ENCODE data around the gene ENHO. TPM values are rescaled to one million over a fixed set of nuclear protein-coding genes. Genes with fewer than 3 reads are reported as not detected.

Gene ENHO
- total and polyA plus RNA-seq, 8 donors, result 0.26 to 1.9 (median 1.3) TPM

GRCh38 chr9:34553511-34554021, 30.8 kb upstream of the ENHO start:
- H3K27ac ChIP-seq, result no peak overlapping the region
- intact Hi-C loops (cut with DNase I), result no loop called here
- peaks cover 0 to 39% of the 10 kb centered on the region in 2 donors for H3K27me3 ChIP-seq
- no peaks in the 10 kb centered on the region for H3K9me3 ChIP-seq
- H3K4me3 ChIP-seq, result no peak overlapping the region
- ATAC-seq (no peak), DNase-seq (peak in 2 of 4 donors; percentile 31 to 73)
- H3K4me1 ChIP-seq, result no peaks in the 10 kb centered on the region
- TF ChIP-seq, protein P1, sequence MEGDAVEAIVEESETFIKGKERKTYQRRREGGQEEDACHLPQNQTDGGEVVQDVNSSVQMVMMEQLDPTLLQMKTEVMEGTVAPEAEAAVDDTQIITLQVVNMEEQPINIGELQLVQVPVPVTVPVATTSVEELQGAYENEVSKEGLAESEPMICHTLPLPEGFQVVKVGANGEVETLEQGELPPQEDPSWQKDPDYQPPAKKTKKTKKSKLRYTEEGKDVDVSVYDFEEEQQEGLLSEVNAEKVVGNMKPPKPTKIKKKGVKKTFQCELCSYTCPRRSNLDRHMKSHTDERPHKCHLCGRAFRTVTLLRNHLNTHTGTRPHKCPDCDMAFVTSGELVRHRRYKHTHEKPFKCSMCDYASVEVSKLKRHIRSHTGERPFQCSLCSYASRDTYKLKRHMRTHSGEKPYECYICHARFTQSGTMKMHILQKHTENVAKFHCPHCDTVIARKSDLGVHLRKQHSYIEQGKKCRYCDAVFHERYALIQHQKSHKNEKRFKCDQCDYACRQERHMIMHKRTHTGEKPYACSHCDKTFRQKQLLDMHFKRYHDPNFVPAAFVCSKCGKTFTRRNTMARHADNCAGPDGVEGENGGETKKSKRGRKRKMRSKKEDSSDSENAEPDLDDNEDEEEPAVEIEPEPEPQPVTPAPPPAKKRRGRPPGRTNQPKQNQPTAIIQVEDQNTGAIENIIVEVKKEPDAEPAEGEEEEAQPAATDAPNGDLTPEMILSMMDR (IDR thresholded peaks at IDR 0.05), result no peak
- H3K36me3 ChIP-seq, result no peaks in the 10 kb centered on the region

DNA sequence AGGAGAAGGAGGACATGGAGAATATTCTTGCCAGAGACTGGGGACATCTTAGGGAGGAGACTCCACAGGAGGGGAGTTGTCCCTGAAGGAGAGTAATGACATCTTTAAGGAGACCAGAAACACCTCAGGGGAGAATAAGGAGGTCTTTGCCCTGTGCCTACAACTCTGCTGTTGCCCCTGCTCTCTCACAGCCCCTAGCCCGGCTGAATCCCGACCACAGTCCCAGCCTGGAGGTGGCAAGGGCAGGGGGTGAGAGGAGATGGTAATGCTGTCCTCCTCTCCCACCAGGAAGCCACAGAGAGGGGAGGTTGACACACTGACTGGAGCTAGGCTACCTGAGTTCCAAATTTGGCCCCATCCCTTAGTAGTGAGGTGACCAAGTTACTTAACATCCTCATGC, 30.2 kb upstream of the ENHO start:
- H3K27ac ChIP-seq, result no peak overlapping the region
- ATAC-seq (no peak), DNase-seq (peak in 2 of 4 donors; percentile 7 to 38)
- no peaks in the 10 kb centered on the region for H3K36me3 ChIP-seq
- H3K4me3 ChIP-seq, result no peak overlapping the region
- peaks cover 0 to 39% of the 10 kb centered on the region in 2 donors for H3K27me3 ChIP-seq
- no peaks in the 10 kb centered on the region for H3K4me1 ChIP-seq
- TF ChIP-seq, protein P1 (IDR thresholded peaks at IDR 0.05), result no peak
- intact Hi-C loops (cut with DNase I), result no loop called here
- H3K9me3 ChIP-seq, result no peaks in the 10 kb centered on the region

- TF ChIP-seq, protein P1 (IDR thresholded peaks at IDR 0.05), result no peak
- H3K4me1 ChIP-seq, result no peaks in the 10 kb centered on the region
- intact Hi-C loops (cut with DNase I), result no loop called here
- no peak overlapping the region for H3K27ac ChIP-seq
- H3K27me3 ChIP-seq, result peaks cover 0 to 39% of the 10 kb centered on the region in 2 donors
- H3K9me3 ChIP-seq, result no peaks in the 10 kb centered on the region
- DNase-seq, result peak in 2 of 4 donors; percentile 26 to 62
- no peak overlapping the region for H3K4me3 ChIP-seq
- no peaks in the 10 kb centered on the region for H3K36me3 ChIP-seq
- no peak for ATAC-seq
Measured at GRCh38 chr9:34552606-34552981, 29.8 kb upstream of the ENHO start.

GRCh38 chr9:34551751-34552605, 29.2 kb upstream of the ENHO start:
- DNase-seq (peak in 2 of 4 donors; percentile 15 to 62), ATAC-seq (no peak)
- H3K27ac ChIP-seq, result no peak overlapping the region
- H3K36me3 ChIP-seq, result no peaks in the 10 kb centered on the region
- H3K4me3 ChIP-seq, result no peak overlapping the region
- intact Hi-C loops (cut with DNase I), result no loop called here
- TF ChIP-seq, protein P1 (IDR thresholded peaks at IDR 0.05), result no peak
- H3K27me3 ChIP-seq, result peaks cover 0 to 39% of the 10 kb centered on the region in 2 donors
- no peaks in the 10 kb centered on the region for H3K4me1 ChIP-seq
- no peaks in the 10 kb centered on the region for H3K9me3 ChIP-seq

DNA sequence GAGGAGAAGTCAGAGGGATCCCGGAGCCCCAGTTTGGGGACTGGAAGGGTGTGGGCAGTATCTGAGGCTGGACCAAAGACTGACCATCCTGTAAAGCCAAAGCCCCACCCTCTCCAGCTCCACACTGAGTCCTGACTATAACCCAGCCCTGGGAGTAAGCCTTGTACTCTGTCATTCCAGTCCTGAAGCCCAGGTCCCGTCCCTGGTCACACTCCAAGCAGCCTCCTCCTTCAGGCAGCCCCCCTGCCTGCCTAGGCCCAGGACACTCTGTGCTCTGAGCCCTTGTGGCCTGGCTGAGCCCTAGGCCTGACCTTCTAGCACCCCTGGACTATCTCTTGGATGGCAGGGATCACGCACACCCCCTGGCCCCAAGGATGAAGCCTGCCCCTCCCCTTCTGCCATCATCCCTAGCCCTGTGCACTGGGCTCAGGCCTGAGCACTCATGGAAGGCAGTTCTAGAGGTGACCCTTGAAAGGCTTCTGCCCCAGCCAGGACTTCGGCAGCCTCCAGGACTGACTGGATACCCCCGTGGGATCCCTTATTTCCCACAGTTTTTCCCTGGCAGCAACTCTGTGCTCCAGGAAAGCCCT, 28.0 kb upstream of the ENHO start:
- peaks cover 0 to 41% of the 10 kb centered on the region in 2 donors for H3K27me3 ChIP-seq
- no peak overlapping the region for H3K27ac ChIP-seq
- TF ChIP-seq, protein P1 (IDR thresholded peaks at IDR 0.05), result no peak
- no peaks in the 10 kb centered on the region for H3K36me3 ChIP-seq
- ATAC-seq (no peak), DNase-seq (peak in 2 of 4 donors; percentile 26 to 41)
- H3K4me1 ChIP-seq, result no peaks in the 10 kb centered on the region
- no peak overlapping the region for H3K4me3 ChIP-seq
- intact Hi-C loops (cut with DNase I), result no loop called here
- H3K9me3 ChIP-seq, result no peaks in the 10 kb centered on the region
